ENCODE results near the gene GNPTG. TPM values are rescaled to one million over a fixed set of nuclear protein-coding genes. Genes with fewer than 3 reads are reported as not detected.

Gene GNPTG
- total and polyA plus RNA-seq, 2 donors (not counting 1 experiment from before 2014, with no cell fraction given): 76.0 to 109 TPM

- peaks cover 18% of the 10 kb centered on the region for H4K20me1 ChIP-seq (ENCODE audit: control insufficient read depth, insufficient read depth, low read length, poor library complexity, severe bottlenecking)
- WGBS (ENCODE audit: insufficient coverage): 5% methylated on average over 66 of the region's 78 CpGs
- H3K9ac ChIP-seq (ENCODE audit: low read length): peak overlapping the region; percentile 76
- POLR2A ChIA-PET: no interaction called here
- peak overlapping the region in 4 of 5 experiments; percentile 37 to 63 (median 52) for H3K4me3 ChIP-seq (ENCODE audit: control extremely low read depth in 1 of 5, extremely low read depth in 1 of 5, insufficient read depth in 1 of 5, low read depth in 2 of 5, low read length in 4 of 5)
- no peak overlapping the region for H3K27ac ChIP-seq (ENCODE audit: low read length in 2 of 2)
- no peaks in the 10 kb centered on the region for H3K36me3 ChIP-seq (replicated peaks in 1 of 2; ENCODE audit: control extremely low read depth in 1 of 2, control insufficient read depth in 1 of 2, extremely low read depth in 1 of 2, insufficient read depth in 2 of 2, low read length in 1 of 2)
- DNase-seq: no peak
- peaks cover 48 to 65% of the 10 kb centered on the region in 2 donors for H3K4me1 ChIP-seq (ENCODE audit: control insufficient read depth in 2 of 2, insufficient read depth in 2 of 2, low read length in 2 of 2)
- peak overlapping the region; percentile 15 for H3K27ac Mint-ChIP-seq
- H3K4me1 Mint-ChIP-seq: peaks cover 23% of the 10 kb centered on the region
- peaks cover 3% of the 10 kb centered on the region for H3K79me2 ChIP-seq (ENCODE audit: control insufficient read depth, insufficient read depth, low read length)
- H2AFZ ChIP-seq (ENCODE audit: insufficient read depth, low read depth, low read length, poor library complexity, severe bottlenecking): no peak overlapping the region
- intact Hi-C loops (cut with micrococcal nuclease): loop anchor here (1.0 kb wide), 1 partner anchor 8 kb away; no protein-coding TSS in a partner anchor
- TF ChIP-seq EZH2 (IDR thresholded peaks at IDR 0.05; ENCODE audit: borderline replicate concordance, insufficient read depth, low read depth, low read length, poor library complexity, severe bottlenecking) (peak; percentile 36), CTCF (IDR thresholded peaks at IDR 0.05) (no peak)
- peak overlapping the region; percentile 49 for H3K4me3 Mint-ChIP-seq
- ATAC-seq (ENCODE audit: low read depth): no peak
- H3K9me3 ChIP-seq (ENCODE audit: control extremely low read depth in 1 of 3, control insufficient read depth in 2 of 3, insufficient read depth in 1 of 3, low read length in 2 of 3): peaks cover 0 to 25% (median 3%) of the 10 kb centered on the region in 3 donors
- H3K27me3 ChIP-seq (replicated peaks in 1 of 4; ENCODE audit: control extremely low read depth in 1 of 4, control insufficient read depth in 3 of 4, insufficient read depth in 4 of 4, low read length in 3 of 4): peaks cover 0 to 47% (median 20%) of the 10 kb centered on the region in 4 experiments
- CTCF ChIA-PET: interaction anchor here (1.9 kb wide), 1 partner anchor 29 kb away, joined by 6 read pairs; no protein-coding TSS in a partner anchor
- H3K27me3 Mint-ChIP-seq: peaks cover 7% of the 10 kb centered on the region
- H3K9me3 Mint-ChIP-seq (ENCODE audit: insufficient read depth): no peaks in the 10 kb centered on the region
- peak overlapping the region; percentile 97 for H3K4me2 ChIP-seq (replicated peaks; ENCODE audit: low read depth, low read length, poor library complexity, severe bottlenecking)
These were observed 17.7 kb upstream of the GNPTG start for GRCh38 chr16:1333854-1334700.

- Histone ChIP-seq H3K79me2 (ENCODE audit: control insufficient read depth, insufficient read depth, low read length) (peaks cover 3% of the 10 kb centered on the region), H3K9ac (ENCODE audit: low read length) (peak overlapping the region; percentile 76), H3K4me1 (ENCODE audit: control insufficient read depth in 2 of 2, insufficient read depth in 2 of 2, low read length in 2 of 2) (peaks cover 48 to 65% of the 10 kb centered on the region in 2 donors), H3K9me3 (ENCODE audit: control extremely low read depth in 1 of 3, control insufficient read depth in 2 of 3, insufficient read depth in 1 of 3, low read length in 2 of 3) (peaks cover 0 to 26% (median 3%) of the 10 kb centered on the region in 3 donors), H4K20me1 (ENCODE audit: control insufficient read depth, insufficient read depth, low read length, poor library complexity, severe bottlenecking) (peaks cover 18% of the 10 kb centered on the region), H3K36me3 (replicated peaks in 1 of 2; ENCODE audit: control extremely low read depth in 1 of 2, control insufficient read depth in 1 of 2, extremely low read depth in 1 of 2, insufficient read depth in 2 of 2, low read length in 1 of 2) (no peaks in the 10 kb centered on the region), H3K4me3 (ENCODE audit: control extremely low read depth in 1 of 5, extremely low read depth in 1 of 5, insufficient read depth in 1 of 5, low read depth in 2 of 5, low read length in 4 of 5) (peak overlapping the region in 4 of 5 experiments; percentile 37 to 63 (median 52)), H2AFZ (ENCODE audit: insufficient read depth, low read depth, low read length, poor library complexity, severe bottlenecking) (no peak overlapping the region), H3K4me2 (replicated peaks; ENCODE audit: low read depth, low read length, poor library complexity, severe bottlenecking) (peak overlapping the region; percentile 97), H3K27me3 (replicated peaks in 1 of 4; ENCODE audit: control extremely low read depth in 1 of 4, control insufficient read depth in 3 of 4, insufficient read depth in 4 of 4, low read length in 3 of 4) (peaks cover 0 to 47% (median 20%) of the 10 kb centered on the region in 4 experiments), H3K27ac (ENCODE audit: low read length in 2 of 2) (no peak overlapping the region)
- Mint-ChIP-seq H3K9me3 (ENCODE audit: insufficient read depth) (no peaks in the 10 kb centered on the region), H3K27me3 (peaks cover 7% of the 10 kb centered on the region), H3K4me3 (peak overlapping the region; percentile 57), H3K4me1 (peaks cover 23% of the 10 kb centered on the region), H3K27ac (peak overlapping the region; percentile 20)
- TF ChIP-seq CTCF (IDR thresholded peaks at IDR 0.05) (no peak), EZH2 (IDR thresholded peaks at IDR 0.05; ENCODE audit: borderline replicate concordance, insufficient read depth, low read depth, low read length, poor library complexity, severe bottlenecking) (no peak)
- ATAC-seq (ENCODE audit: low read depth) (no peak), DNase-seq (no peak)
- CTCF ChIA-PET: interaction anchor here (1.9 kb wide), 1 partner anchor 29 kb away, joined by 6 read pairs; no protein-coding TSS in a partner anchor
- intact Hi-C loops (cut with micrococcal nuclease): no loop called here
- WGBS (ENCODE audit: insufficient coverage): 39% methylated on average over 9 of the region's 9 CpGs
- POLR2A ChIA-PET: no interaction called here
These were observed 17.0 kb upstream of the GNPTG start for GRCh38 chr16:1334739-1335138.
